Measurements from ENCODE around the gene WIPF1. TPM values are rescaled to one million over a fixed set of nuclear protein-coding genes. Genes with fewer than 3 reads are reported as not detected.

The WIPF1 gene
- total and polyA plus RNA-seq, 4 donors = 18.7 to 29.5 (median 21.7) TPM

GRCh38 chr2:174512345-174512744 is 85.3 kb downstream of the WIPF1 start:
- no CpG with 5 or more reads among the region's 3 CpGs for WGBS (ENCODE audit: insufficient coverage)
- H3K27ac ChIP-seq (ENCODE audit: low read depth, low read length) = no peak overlapping the region
- no peak for DNase-seq (ENCODE audit: low read depth in 4 of 6, low spot score in 6 of 6)
- no peaks in the 10 kb centered on the region for H3K4me1 ChIP-seq (ENCODE audit: control insufficient read depth, insufficient read depth, low read length)
- no peak overlapping the region for H3K4me3 ChIP-seq (ENCODE audit: low read depth, low read length)
- no peaks in the 10 kb centered on the region for H3K36me3 ChIP-seq (ENCODE audit: control insufficient read depth, insufficient read depth, low read length)
- H3K27me3 ChIP-seq (ENCODE audit: control insufficient read depth, insufficient read depth, low read length) = no peaks in the 10 kb centered on the region
- H3K9me3 ChIP-seq (ENCODE audit: control insufficient read depth, insufficient read depth, low read length) = peaks cover 3% of the 10 kb centered on the region

- no peak for DNase-seq (ENCODE audit: low read depth in 4 of 6, low spot score in 6 of 6)
- Histone ChIP-seq H3K4me3 (ENCODE audit: low read depth, low read length) (no peak overlapping the region), H3K9me3 (ENCODE audit: control insufficient read depth, insufficient read depth, low read length) (peaks cover 3% of the 10 kb centered on the region), H3K4me1 (ENCODE audit: control insufficient read depth, insufficient read depth, low read length) (no peaks in the 10 kb centered on the region), H3K27ac (ENCODE audit: low read depth, low read length) (no peak overlapping the region), H3K36me3 (ENCODE audit: control insufficient read depth, insufficient read depth, low read length) (no peaks in the 10 kb centered on the region), H3K27me3 (ENCODE audit: control insufficient read depth, insufficient read depth, low read length) (no peaks in the 10 kb centered on the region)
- WGBS (ENCODE audit: insufficient coverage) = 82% methylated on average over 2 of the region's 5 CpGs
Observed at GRCh38 chr2:174511580-174512260, 85.9 kb downstream of the WIPF1 start.

- H3K4me1 ChIP-seq (ENCODE audit: control insufficient read depth, insufficient read depth, low read length) = no peaks in the 10 kb centered on the region
- H3K9me3 ChIP-seq (ENCODE audit: control insufficient read depth, insufficient read depth, low read length) = peaks cover 3% of the 10 kb centered on the region
- no peak overlapping the region for H3K27ac ChIP-seq (ENCODE audit: low read depth, low read length)
- DNase-seq (ENCODE audit: low read depth in 4 of 6, low spot score in 6 of 6) = peak in 2 of 6 donors; percentile 6 to 18
- H3K36me3 ChIP-seq (ENCODE audit: control insufficient read depth, insufficient read depth, low read length) = no peaks in the 10 kb centered on the region
- 50% methylated on average over 2 of the region's 2 CpGs for WGBS (ENCODE audit: insufficient coverage)
- H3K27me3 ChIP-seq (ENCODE audit: control insufficient read depth, insufficient read depth, low read length) = no peaks in the 10 kb centered on the region
- no peak overlapping the region for H3K4me3 ChIP-seq (ENCODE audit: low read depth, low read length)
Observed at GRCh38 chr2:174510583-174511189, 86.9 kb downstream of the WIPF1 start.

Small RNA genes lying within 50 kb of the gene (small RNA-seq; reads per million reads assigned to genes)
- gene RNU6-5P (ENCODE audit: low replicate concordance) = not detected

Other genes starting within 250 kb of the WIPF1 start
- 10 to 100 TPM; 47.3 to 51.0 TPM for gene SCRN3, start 202.1 kb downstream of the WIPF1 start, total RNA-seq
- 10 to 100 TPM; 47.2 to 58.8 TPM for gene SCRN3, start 202.1 kb downstream of the WIPF1 start, polyA plus RNA-seq (ENCODE audit: insufficient read length in 2 of 2)
- 10 to 100 TPM; 15.4 to 53.8 TPM for gene GPR155, start 110.8 kb downstream of the WIPF1 start, total RNA-seq
- 10 to 100 TPM; 23.1 to 23.3 TPM for gene GPR155, start 110.8 kb downstream of the WIPF1 start, polyA plus RNA-seq (ENCODE audit: insufficient read length in 2 of 2)
- under 1 TPM; 0.20 to 0.22 TPM for gene CHRNA1, start 166.7 kb upstream of the WIPF1 start, total RNA-seq
- gene CHRNA1, start 166.7 kb upstream of the WIPF1 start, polyA plus RNA-seq (ENCODE audit: insufficient read length in 2 of 2) = under 1 TPM; 0.22 to 0.68 TPM